Bronchial smooth muscle cell (primary cell): Measurements from ENCODE around the gene SERPINB12. TPM values are rescaled to one million over a fixed set of nuclear protein-coding genes. Genes with fewer than 3 reads are reported as not detected.

ENCODE experiments used
- total RNA-seq: library from RNA; depleted of rRNA; stranded (reverse); fragments of >200 nt; gene quantifications from 2 replicates; pipeline ENCODE4 v1.2.1, GENCODE V29; 2014

SERPINB12 gene, protein sequence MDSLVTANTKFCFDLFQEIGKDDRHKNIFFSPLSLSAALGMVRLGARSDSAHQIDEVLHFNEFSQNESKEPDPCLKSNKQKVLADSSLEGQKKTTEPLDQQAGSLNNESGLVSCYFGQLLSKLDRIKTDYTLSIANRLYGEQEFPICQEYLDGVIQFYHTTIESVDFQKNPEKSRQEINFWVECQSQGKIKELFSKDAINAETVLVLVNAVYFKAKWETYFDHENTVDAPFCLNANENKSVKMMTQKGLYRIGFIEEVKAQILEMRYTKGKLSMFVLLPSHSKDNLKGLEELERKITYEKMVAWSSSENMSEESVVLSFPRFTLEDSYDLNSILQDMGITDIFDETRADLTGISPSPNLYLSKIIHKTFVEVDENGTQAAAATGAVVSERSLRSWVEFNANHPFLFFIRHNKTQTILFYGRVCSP
- total RNA-seq = not detected in 2 replicates

DNA sequence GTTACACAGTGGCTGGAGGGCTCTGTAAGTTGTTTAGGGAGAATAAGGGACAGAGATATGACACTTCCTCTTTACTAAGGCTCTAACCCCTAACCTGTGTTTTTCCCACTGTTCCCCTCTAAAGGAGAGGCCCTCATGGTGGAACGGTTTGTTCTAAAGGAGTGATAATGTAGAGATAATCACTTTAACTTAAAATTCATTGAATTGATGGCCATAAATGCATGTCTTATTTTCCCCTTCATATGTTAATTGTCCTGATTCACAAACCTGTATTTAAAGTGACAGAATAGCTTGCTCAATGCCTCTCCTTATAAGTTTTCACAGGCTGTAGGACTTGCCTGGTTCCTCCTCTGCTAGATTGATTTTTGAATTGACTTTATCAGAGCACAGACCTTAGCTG lies at the start of gene SERPINB12:
Gene SERPINB12 (plus strand): TSS at position 301 of the 400 bp plus-strand sequence. CDS start 13,791 bp downstream, outside the sequence.

DNA sequence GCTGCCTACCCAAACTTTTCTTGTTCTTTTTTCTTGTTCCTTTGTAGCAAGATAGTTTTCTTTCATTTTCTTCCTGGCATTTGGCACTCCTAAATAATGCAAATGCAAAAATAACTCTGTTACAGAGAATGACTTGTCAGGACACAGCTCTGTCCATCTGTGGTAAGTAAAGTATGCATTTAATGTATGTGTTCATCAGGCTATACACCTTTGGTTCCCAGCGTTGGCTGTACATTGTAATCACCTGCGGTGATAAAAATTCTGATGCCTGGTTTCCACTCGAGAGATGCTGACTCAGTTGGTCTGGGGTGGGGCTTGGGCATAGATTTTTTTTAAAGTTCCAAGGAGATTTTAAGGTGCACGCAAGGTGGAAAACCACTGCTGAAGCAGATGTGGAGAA lies 44.8 kb downstream of the SERPINB12 start, which contains the start of gene SERPINB13:
Gene SERPINB13 (plus strand): TSS at position 378 of the 400 bp plus-strand sequence. CDS start 1,325 bp downstream, outside the sequence.

Other genes with a start within 250 kb of the SERPINB12 start
- 0.47 and 0.86 TPM in 2 replicates for gene BCL2, start 222.6 kb upstream of the SERPINB12 start, total RNA-seq
- gene KDSR, start 175.2 kb upstream of the SERPINB12 start, total RNA-seq = 24.0 and 31.9 TPM in 2 replicates
- gene VPS4B, start 119.9 kb upstream of the SERPINB12 start, total RNA-seq = 29.9 and 41.8 TPM in 2 replicates
- 0.16 and 0.34 TPM in 2 replicates for gene SERPINB5, start 65.4 kb upstream of the SERPINB12 start, total RNA-seq
- 0.16 TPM in 1 of 2 replicates, not detected in the other for gene SERPINB13, start 45.0 kb downstream of the SERPINB12 start, total RNA-seq
- not detected in 2 replicates for gene SERPINB4, start 101.9 kb downstream of the SERPINB12 start, total RNA-seq
- 0.09 TPM in 1 of 2 replicates, not detected in the other for gene SERPINB3, start 119.5 kb downstream of the SERPINB12 start, total RNA-seq
- not detected in 2 replicates for gene SERPINB11, start 160.6 kb downstream of the SERPINB12 start, total RNA-seq
- 0.79 TPM in 1 of 2 replicates, not detected in the other for gene SERPINB7, start 233.0 kb downstream of the SERPINB12 start, total RNA-seq